ENCODE results near the gene PRKRA.

Gene PRKRA

DNA sequence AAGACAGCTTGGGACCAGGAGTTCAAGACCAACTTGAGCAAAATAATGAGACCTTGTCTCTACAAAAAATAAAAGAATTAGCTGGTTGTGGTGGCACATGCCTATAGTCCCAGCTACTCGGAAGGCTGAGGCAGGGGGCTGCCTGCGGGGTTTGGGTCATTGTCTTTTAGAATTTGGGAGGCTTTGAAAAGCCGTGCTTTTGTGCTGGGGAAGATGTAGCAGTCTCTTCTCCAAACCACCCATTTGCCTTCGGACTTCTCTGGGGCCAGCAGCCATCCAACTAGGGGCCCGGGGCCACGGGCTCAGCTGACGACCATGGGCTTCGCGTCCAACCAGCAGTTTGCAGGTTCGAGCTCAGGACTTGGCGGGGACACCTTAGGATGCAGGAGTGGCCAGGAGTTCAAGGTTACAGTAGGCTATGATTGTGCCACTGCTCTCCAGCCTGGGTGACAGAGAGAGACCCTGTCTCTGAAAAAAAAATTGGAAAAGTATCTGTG lies 6.5 kb upstream of the PRKRA start:
- no peak overlapping the region for H2BK5ac ChIP-seq (ENCODE audit: low read depth, low read length, poor library complexity)
- H2BK12ac ChIP-seq (ENCODE audit: low read length) = no peak overlapping the region
- no peak overlapping the region for H3K27ac ChIP-seq (ENCODE audit: low read depth, low read length)
- no peak overlapping the region for H4K8ac ChIP-seq (ENCODE audit: low read depth, low read length)
- no peak overlapping the region for H3K4me3 ChIP-seq (ENCODE audit: low read depth, low read length)
- H3K9ac ChIP-seq (ENCODE audit: low read length) = no peak overlapping the region
- no peak overlapping the region for H3K4me2 ChIP-seq (ENCODE audit: low read length)
- no peak overlapping the region for H3K14ac ChIP-seq (ENCODE audit: low read length)
- H3K27me3 ChIP-seq (ENCODE audit: insufficient read depth, low read length) = no peaks in the 10 kb centered on the region
- no peak overlapping the region for H3K4ac ChIP-seq (ENCODE audit: low read depth, low read length)
- no peaks in the 10 kb centered on the region for H3K4me1 ChIP-seq (ENCODE audit: control insufficient read depth in 1 of 2, insufficient read depth in 2 of 2, low read length in 2 of 2)
- H2AFZ ChIP-seq (ENCODE audit: insufficient read depth, low read length, poor library complexity) = no peak overlapping the region
- H3K18ac ChIP-seq (ENCODE audit: low read length) = no peak overlapping the region
- no peak overlapping the region for H3K23ac ChIP-seq (ENCODE audit: low read length)
- no peaks in the 10 kb centered on the region for H3K79me1 ChIP-seq (ENCODE audit: low read length)
- H3K79me2 ChIP-seq (ENCODE audit: control insufficient read depth, insufficient read depth, low read length, poor library complexity) = no peaks in the 10 kb centered on the region
- no peak overlapping the region for H2BK120ac ChIP-seq (ENCODE audit: insufficient read depth, low read length, poor library complexity)
- no peaks in the 10 kb centered on the region for H3K9me3 ChIP-seq (ENCODE audit: insufficient read depth, low read depth, low read length)
- no peak for DNase-seq
- H4K12ac ChIP-seq (ENCODE audit: low read depth, low read length) = no peak overlapping the region
- WGBS (ENCODE audit: extremely low coverage, insufficient coverage, insufficient read length) = no CpG with 5 or more reads among the region's 11 CpGs
- no peak overlapping the region for H4K91ac ChIP-seq (ENCODE audit: low read depth, low read length)
- H3K36me3 ChIP-seq (ENCODE audit: control insufficient read depth in 1 of 2, insufficient read depth in 2 of 2, low read length in 2 of 2) = no peaks in the 10 kb centered on the region
- no peak overlapping the region for H2AK5ac ChIP-seq (ENCODE audit: low read length)

- Histone ChIP-seq H3K14ac (ENCODE audit: low read length) (no peak overlapping the region), H2BK5ac (ENCODE audit: low read depth, low read length, poor library complexity) (no peak overlapping the region), H3K4me1 (ENCODE audit: control insufficient read depth in 1 of 2, insufficient read depth in 2 of 2, low read length in 2 of 2) (peaks cover 3 to 5% of the 10 kb centered on the region in 2 experiments), H4K12ac (ENCODE audit: low read depth, low read length) (no peak overlapping the region), H3K79me1 (ENCODE audit: low read length) (peaks cover 6% of the 10 kb centered on the region), H3K9ac (ENCODE audit: low read length) (no peak overlapping the region), H3K4me2 (ENCODE audit: low read length) (no peak overlapping the region), H3K27ac (ENCODE audit: low read depth, low read length) (no peak overlapping the region), H3K9me3 (ENCODE audit: insufficient read depth, low read depth, low read length) (no peaks in the 10 kb centered on the region), H3K27me3 (ENCODE audit: insufficient read depth, low read length) (no peaks in the 10 kb centered on the region), H2BK12ac (ENCODE audit: low read length) (no peak overlapping the region), H3K4me3 (ENCODE audit: low read depth, low read length) (no peak overlapping the region), H4K8ac (ENCODE audit: low read depth, low read length) (no peak overlapping the region), H3K79me2 (ENCODE audit: control insufficient read depth, insufficient read depth, low read length, poor library complexity) (peaks cover 1% of the 10 kb centered on the region), H3K18ac (ENCODE audit: low read length) (no peak overlapping the region), H3K23ac (ENCODE audit: low read length) (no peak overlapping the region), H3K4ac (ENCODE audit: low read depth, low read length) (no peak overlapping the region), H2BK120ac (ENCODE audit: insufficient read depth, low read length, poor library complexity) (no peak overlapping the region), H4K91ac (ENCODE audit: low read depth, low read length) (no peak overlapping the region), H3K36me3 (ENCODE audit: control insufficient read depth in 1 of 2, insufficient read depth in 2 of 2, low read length in 2 of 2) (no peaks in the 10 kb centered on the region), H2AFZ (ENCODE audit: insufficient read depth, low read length, poor library complexity) (no peak overlapping the region), H2AK5ac (ENCODE audit: low read length) (no peak overlapping the region)
- no CpG with 5 or more reads among the region's 5 CpGs for WGBS (ENCODE audit: extremely low coverage, insufficient coverage, insufficient read length)
- DNase-seq = no peak
Observed at GRCh38 chr2:178455947-178456346, 5.0 kb upstream of the PRKRA start.

DNA sequence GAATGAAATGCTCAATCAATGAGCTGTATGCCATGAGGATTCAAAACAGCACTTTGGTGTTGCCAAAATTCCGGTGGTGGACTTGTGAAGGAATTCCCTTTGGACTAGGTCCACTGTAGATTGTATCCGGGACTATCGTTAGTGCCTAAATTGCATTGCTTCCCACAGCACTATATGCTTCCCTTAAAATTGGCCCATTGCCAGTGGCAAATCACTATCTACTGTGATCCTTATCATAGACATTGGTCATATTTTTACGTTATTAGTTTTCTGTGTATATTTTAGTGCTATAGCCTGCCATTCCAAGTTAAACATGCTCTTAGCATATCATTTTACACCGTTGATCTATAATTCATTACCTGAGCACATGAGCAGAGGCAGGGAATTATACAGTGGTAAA lies 1.9 kb upstream of the PRKRA start:
- no peak overlapping the region for H4K91ac ChIP-seq (ENCODE audit: low read depth, low read length)
- peaks cover 11% of the 10 kb centered on the region for H3K79me1 ChIP-seq (ENCODE audit: low read length)
- H2BK5ac ChIP-seq (ENCODE audit: low read depth, low read length, poor library complexity) = no peak overlapping the region
- H3K18ac ChIP-seq (ENCODE audit: low read length) = no peak overlapping the region
- H3K4ac ChIP-seq (ENCODE audit: low read depth, low read length) = no peak overlapping the region
- no peaks in the 10 kb centered on the region for H3K27me3 ChIP-seq (ENCODE audit: insufficient read depth, low read length)
- no peak overlapping the region for H4K8ac ChIP-seq (ENCODE audit: low read depth, low read length)
- no peak overlapping the region for H3K23ac ChIP-seq (ENCODE audit: low read length)
- no peak overlapping the region for H3K4me3 ChIP-seq (ENCODE audit: low read depth, low read length)
- H4K12ac ChIP-seq (ENCODE audit: low read depth, low read length) = no peak overlapping the region
- no peak for DNase-seq
- no peak overlapping the region for H3K27ac ChIP-seq (ENCODE audit: low read depth, low read length)
- no peak overlapping the region for H2BK120ac ChIP-seq (ENCODE audit: insufficient read depth, low read length, poor library complexity)
- no CpG with 5 or more reads among the region's 5 CpGs for WGBS (ENCODE audit: extremely low coverage, insufficient coverage, insufficient read length)
- no peak overlapping the region for H2AFZ ChIP-seq (ENCODE audit: insufficient read depth, low read length, poor library complexity)
- peaks cover 6% of the 10 kb centered on the region for H3K79me2 ChIP-seq (ENCODE audit: control insufficient read depth, insufficient read depth, low read length, poor library complexity)
- H2AK5ac ChIP-seq (ENCODE audit: low read length) = no peak overlapping the region
- H3K9ac ChIP-seq (ENCODE audit: low read length) = no peak overlapping the region
- no peak overlapping the region for H2BK12ac ChIP-seq (ENCODE audit: low read length)
- H3K4me1 ChIP-seq (ENCODE audit: control insufficient read depth in 1 of 2, insufficient read depth in 2 of 2, low read length in 2 of 2) = peaks cover 7 to 11% of the 10 kb centered on the region in 2 experiments
- H3K9me3 ChIP-seq (ENCODE audit: insufficient read depth, low read depth, low read length) = no peaks in the 10 kb centered on the region
- no peak overlapping the region for H3K4me2 ChIP-seq (ENCODE audit: low read length)
- H3K36me3 ChIP-seq (ENCODE audit: control insufficient read depth in 1 of 2, insufficient read depth in 2 of 2, low read length in 2 of 2) = peaks cover 2 to 10% of the 10 kb centered on the region in 2 experiments
- H3K14ac ChIP-seq (ENCODE audit: low read length) = no peak overlapping the region

DNA sequence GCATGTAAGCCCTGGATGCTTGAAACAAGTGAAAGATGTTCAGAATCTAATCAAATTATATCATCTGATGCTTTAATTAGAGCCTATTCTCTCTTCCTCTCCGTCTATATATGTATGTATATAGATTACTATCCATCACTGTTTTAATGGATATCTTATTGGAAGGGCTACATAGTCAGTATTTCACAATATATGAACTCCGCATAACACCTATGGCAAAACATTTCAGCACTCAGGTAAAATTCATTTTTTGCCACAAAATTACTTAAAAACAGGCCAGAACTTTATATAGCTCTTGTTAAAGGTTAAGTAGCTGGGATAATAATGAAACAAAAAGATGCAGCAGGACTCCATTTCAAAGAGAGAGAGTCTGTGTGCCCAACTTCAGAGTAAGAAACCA lies 1.4 kb upstream of the PRKRA start:
- DNase-seq = no peak
- Histone ChIP-seq H3K4me2 (ENCODE audit: low read length) (no peak overlapping the region), H3K9ac (ENCODE audit: low read length) (no peak overlapping the region), H3K79me1 (ENCODE audit: low read length) (peaks cover 11% of the 10 kb centered on the region), H3K27me3 (ENCODE audit: insufficient read depth, low read length) (no peaks in the 10 kb centered on the region), H3K9me3 (ENCODE audit: insufficient read depth, low read depth, low read length) (no peaks in the 10 kb centered on the region), H3K27ac (ENCODE audit: low read depth, low read length) (no peak overlapping the region), H3K4ac (ENCODE audit: low read depth, low read length) (no peak overlapping the region), H4K12ac (ENCODE audit: low read depth, low read length) (no peak overlapping the region), H3K14ac (ENCODE audit: low read length) (no peak overlapping the region), H3K4me3 (ENCODE audit: low read depth, low read length) (no peak overlapping the region), H2AFZ (ENCODE audit: insufficient read depth, low read length, poor library complexity) (no peak overlapping the region), H3K36me3 (ENCODE audit: control insufficient read depth in 1 of 2, insufficient read depth in 2 of 2, low read length in 2 of 2) (peaks cover 2 to 10% of the 10 kb centered on the region in 2 experiments), H2BK12ac (ENCODE audit: low read length) (no peak overlapping the region), H4K91ac (ENCODE audit: low read depth, low read length) (no peak overlapping the region), H2BK120ac (ENCODE audit: insufficient read depth, low read length, poor library complexity) (no peak overlapping the region), H4K8ac (ENCODE audit: low read depth, low read length) (no peak overlapping the region), H2BK5ac (ENCODE audit: low read depth, low read length, poor library complexity) (no peak overlapping the region), H3K4me1 (ENCODE audit: control insufficient read depth in 1 of 2, insufficient read depth in 2 of 2, low read length in 2 of 2) (peaks cover 7 to 11% of the 10 kb centered on the region in 2 experiments), H2AK5ac (ENCODE audit: low read length) (no peak overlapping the region), H3K79me2 (ENCODE audit: control insufficient read depth, insufficient read depth, low read length, poor library complexity) (peaks cover 6% of the 10 kb centered on the region), H3K23ac (ENCODE audit: low read length) (no peak overlapping the region), H3K18ac (ENCODE audit: low read length) (no peak overlapping the region)
- no CpG with 5 or more reads among the region's 2 CpGs for WGBS (ENCODE audit: extremely low coverage, insufficient coverage, insufficient read length)

Measured in trophoblast cell (in vitro differentiated cells and primary cell).